Endothelial cell of umbilical vein (primary cell): ENCODE measurements around the gene C3orf38. TPM values are rescaled to one million over a fixed set of nuclear protein-coding genes. Genes with fewer than 3 reads are reported as not detected.
A peak's percentile ranks its signal among the peaks of the same experiment; 100 is the strongest.

Experiments
- BruUV-seq: library from RNA; stranded (reverse); fragments of 400-500 nt; replicated peaks from 2 replicates; lab custom pipeline; 2021; lab: Mats Ljungman, UMichigan
- CTCF ChIA-PET: fragments of 300-600, 350-600 bp; sonication (Branson Sonifier 250); formaldehyde crosslinking; loops from one replicate; lab custom pipeline; 2021; ENCODE audit warnings: antibody characterized with exemption, inconsistent platforms; lab: Charles Lee
- POLR2A ChIA-PET: fragments of 300-600, 350-600 bp; sonication (Branson Sonifier 250); formaldehyde crosslinking; loops from one replicate; lab custom pipeline; 2021; ENCODE audit warnings: antibody characterized with exemption, inconsistent platforms; lab: Charles Lee
- DNase-seq: peaks from one replicate; pipeline ENCODE4 v3.0.0-alpha.2; 2011; ENCODE audit warnings: low read depth, low spot score
- FAIRE-seq: peaks from 2 replicates; lab custom pipeline; 2011; peaks lifted over from hg19 to GRCh38; lab: Jason Lieb, UNC
- H2AFZ ChIP-seq: 2 replicates; pipeline ENCODE4 v1.6.0; 2012; ENCODE audit warnings: low read depth, low read length, control low read depth, inconsistent platforms
- H3K27ac ChIP-seq: 2 replicates; pipeline ENCODE4 v1.5.1; 2011; ENCODE audit warnings: low read depth, mild to moderate bottlenecking, control low read depth, low read length, moderate library complexity; ENCODE audit not compliant: insufficient read depth
- H3K27me3 ChIP-seq, 2 experiments: 2 replicates each; pipeline versions ENCODE4 v1.6.0 to v1.6.1; 2011; ENCODE audit warnings: low read length in 2 of 2, mixed read lengths in 1 of 2; ENCODE audit not compliant: control insufficient read depth in 2 of 2, insufficient read depth in 2 of 2
- H3K36me3 ChIP-seq, 2 experiments: 2 replicates in 1 of 2; 3 replicates in 1 of 2; pipeline ENCODE4 v1.5.1; 2011; ENCODE audit warnings: low read length in 2 of 2, mild to moderate bottlenecking in 1 of 2, moderate library complexity in 1 of 2; ENCODE audit not compliant: control insufficient read depth in 2 of 2, insufficient read depth in 2 of 2; ENCODE audit errors: extremely low read depth in 1 of 2
- H3K4me1 ChIP-seq: 3 replicates; pipeline ENCODE4 v1.5.1; 2011; ENCODE audit warnings: mild to moderate bottlenecking, low read length; ENCODE audit not compliant: control insufficient read depth, insufficient read depth; ENCODE audit errors: extremely low read depth
- H3K4me2 ChIP-seq: 2 replicates; pipeline ENCODE4 v1.6.1; 2011; ENCODE audit warnings: low read length, control low read depth, mixed read lengths; ENCODE audit not compliant: insufficient read depth
- H3K4me3 ChIP-seq, 3 experiments: fragments of 200-600 bp in 1 of 3; sonication (generic), shearing (Covaris generic) in 1 of 3; replicated peaks in 1 of 3; 2 replicates each; pipeline ENCODE4 v1.5.1; 2011 to 2016; ENCODE audit warnings: control low read depth in 3 of 3, low read length in 3 of 3, mild to moderate bottlenecking in 2 of 3, inconsistent platforms in 1 of 3, low read depth in 1 of 3, moderate library complexity in 1 of 3; ENCODE audit not compliant: insufficient read depth in 1 of 3
- H3K79me2 ChIP-seq: 2 replicates; pipeline ENCODE4 v1.6.0; 2012; ENCODE audit warnings: low read length, inconsistent platforms; ENCODE audit not compliant: control insufficient read depth, insufficient read depth
- H3K9ac ChIP-seq: replicated peaks from 2 replicates; pipeline ENCODE3; 2011; ENCODE audit warnings: low read length, control low read depth; ENCODE audit not compliant: insufficient read depth; ENCODE audit errors: extremely low read depth
- H3K9me1 ChIP-seq: replicated peaks from 3 replicates; pipeline ENCODE4 v1.6.0; 2011; ENCODE audit warnings: mild to moderate bottlenecking, low read length; ENCODE audit not compliant: control insufficient read depth, insufficient read depth; ENCODE audit errors: extremely low read depth
- H3K9me3 ChIP-seq: replicated peaks from 2 replicates; pipeline ENCODE4 v1.5.1; 2012; ENCODE audit warnings: low read length, inconsistent platforms; ENCODE audit not compliant: control insufficient read depth, insufficient read depth
- H4K20me1 ChIP-seq: replicated peaks from 2 replicates; pipeline ENCODE3; 2011; ENCODE audit warnings: mild to moderate bottlenecking, low read length; ENCODE audit not compliant: control insufficient read depth, insufficient read depth; ENCODE audit errors: extremely low read depth
- CTCF ChIP-seq, 2 donors: IDR thresholded peaks; 1 replicate in 1 of 2; 2 replicates in 1 of 2; pipeline ENCODE4 v1.5.1; 2011; ENCODE audit warnings: low read length in 2 of 2, mild to moderate bottlenecking in 2 of 2, moderate library complexity in 2 of 2, control low read depth in 1 of 2, inconsistent platforms in 1 of 2, low read depth in 1 of 2; ENCODE audit not compliant: insufficient read depth in 1 of 2; ENCODE audit errors: extremely low read depth in 1 of 2
- EZH2 ChIP-seq: IDR thresholded peaks from 2 replicates; pipeline ENCODE4 v1.6.1; 2012; ENCODE audit warnings: borderline replicate concordance, low read depth, mild to moderate bottlenecking, moderate library complexity, low read length, inconsistent platforms; ENCODE audit not compliant: severe bottlenecking
- FOS ChIP-seq: IDR thresholded peaks from 2 replicates; pipeline ENCODE4 v1.6.1; 2011; ENCODE audit warnings: mild to moderate bottlenecking, low read length, moderate library complexity, borderline replicate concordance; ENCODE audit not compliant: insufficient read depth
- GATA2 ChIP-seq: IDR thresholded peaks from 2 replicates; pipeline ENCODE4 v1.7.0; 2011; ENCODE audit warnings: low read depth, mild to moderate bottlenecking, moderate library complexity, mixed read lengths, low read length; ENCODE audit not compliant: insufficient read length, insufficient read depth
- JUN ChIP-seq: IDR thresholded peaks from 2 replicates; pipeline ENCODE4 v1.6.1; 2011; ENCODE audit warnings: borderline replicate concordance, low read depth; ENCODE audit not compliant: insufficient read length, insufficient read depth
- MAX ChIP-seq: IDR thresholded peaks from 2 replicates; pipeline ENCODE4 v1.6.1; 2011; ENCODE audit not compliant: insufficient read depth, insufficient read length
- MYC ChIP-seq: IDR thresholded peaks from one replicate; pipeline ENCODE4 v1.6.1; 2011; ENCODE audit warnings: mild to moderate bottlenecking, low read depth, low read length
- POLR2A ChIP-seq: IDR thresholded peaks from 2 replicates; pipeline ENCODE4 v1.6.1; 2012; ENCODE audit warnings: low read depth, mild to moderate bottlenecking, control low read depth, low read length
- POLR2AphosphoS5 ChIP-seq: IDR thresholded peaks from 2 replicates; pipeline ENCODE4 v1.6.1; 2012; ENCODE audit warnings: low read depth, mild to moderate bottlenecking, control low read depth, low read length, moderate library complexity; ENCODE audit not compliant: insufficient read depth
- dilution Hi-C: fragments of 300-500 bp; cut with MboI; formaldehyde crosslinking; loops from one replicate; pipeline ENCODE4 v1.15.0; 2019; ENCODE audit warnings: low sequenced_read_pairs; ENCODE audit not compliant: extremely low pct_ligation_motif_present
- intact Hi-C: fragments of 100-400 bp; cut with micrococcal nuclease; formaldehyde crosslinking; loops from one replicate; pipeline ENCODE4 v1.10.0; 2022
- polyA plus RNA-seq, 4 experiments: library from polyadenylated mRNA; depleted of rRNA in 3 of 4; stranded (reverse) in 3 of 4; unstranded in 1 of 4; fragments of >200 nt; gene quantifications; 2 replicates each; pipeline versions ENCODE4 v1.2.1 to v1.2.3, GENCODE V29; 2011 to 2012; ENCODE audit warnings: missing spikeins in 1 of 4
- total RNA-seq: library from RNA; stranded (reverse); gene quantifications from 2 replicates; pipeline ENCODE4 v1.2.3, GENCODE V29; 2021

C3orf38 gene
- total and polyA plus RNA-seq, 2 donors (not counting 3 experiments of a cell fraction or from before 2014, with no cell fraction given): 5.2 to 17.9 TPM

GRCh38 chr3:88150371-88150770, 612 bp downstream of the C3orf38 start:
- Histone ChIP-seq H2AFZ (peak overlapping the region; percentile 56), H3K4me1 (peaks cover 13% of the 10 kb centered on the region), H3K4me3 (peak overlapping the region; percentile 92 to 100 (median 96)), H3K9me1 (no peaks in the 10 kb centered on the region), H3K79me2 (peaks cover 29% of the 10 kb centered on the region), H3K27ac (peak overlapping the region; percentile 32), H3K36me3 (peaks cover 2 to 3% of the 10 kb centered on the region in 2 experiments), H3K27me3 (no peaks in the 10 kb centered on the region), H3K9ac (peak overlapping the region; percentile 61), H4K20me1 (no peaks in the 10 kb centered on the region), H3K9me3 (no peaks in the 10 kb centered on the region), H3K4me2 (peak overlapping the region; percentile 98)
- BruUV-seq: no TSS peak
- TF ChIP-seq JUN (no peak), POLR2A (no peak), CTCF (IDR thresholded peaks at IDR 0.05; ENCODE audit: extremely low read depth in 1 of 2, insufficient read depth in 1 of 2, low read depth in 1 of 2, low read length in 2 of 2) (no peak), EZH2 (no peak), GATA2 (no peak), POLR2AphosphoS5 (no peak), MAX (no peak), FOS (no peak), MYC (no peak)
- peak; percentile 58 for DNase-seq
- CTCF ChIA-PET: interaction anchor here (1.2 to 2.8 kb wide), 5 partner anchors 18 to 146 kb away, joined by 3 to 12 read pairs (median 6); no protein-coding TSS in a partner anchor
- dilution Hi-C loops: no loop called here
- POLR2A ChIA-PET: interaction anchor here (0.6 to 1.8 kb wide), 2 partner anchors 20 to 92 kb away, joined by 3 to 7 read pairs; partner anchors contain the start of genes CGGBP1 and ZNF654
- FAIRE-seq: no peak
- intact Hi-C loops: no loop called here
